ENCODE data around the gene HMGN1. TPM values are rescaled to one million over a fixed set of nuclear protein-coding genes. Genes with fewer than 3 reads are reported as not detected.

HMGN1 gene, protein sequence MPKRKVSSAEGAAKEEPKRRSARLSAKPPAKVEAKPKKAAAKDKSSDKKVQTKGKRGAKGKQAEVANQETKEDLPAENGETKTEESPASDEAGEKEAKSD
- total RNA-seq: 184 and 209 TPM in 2 replicates

DNA sequence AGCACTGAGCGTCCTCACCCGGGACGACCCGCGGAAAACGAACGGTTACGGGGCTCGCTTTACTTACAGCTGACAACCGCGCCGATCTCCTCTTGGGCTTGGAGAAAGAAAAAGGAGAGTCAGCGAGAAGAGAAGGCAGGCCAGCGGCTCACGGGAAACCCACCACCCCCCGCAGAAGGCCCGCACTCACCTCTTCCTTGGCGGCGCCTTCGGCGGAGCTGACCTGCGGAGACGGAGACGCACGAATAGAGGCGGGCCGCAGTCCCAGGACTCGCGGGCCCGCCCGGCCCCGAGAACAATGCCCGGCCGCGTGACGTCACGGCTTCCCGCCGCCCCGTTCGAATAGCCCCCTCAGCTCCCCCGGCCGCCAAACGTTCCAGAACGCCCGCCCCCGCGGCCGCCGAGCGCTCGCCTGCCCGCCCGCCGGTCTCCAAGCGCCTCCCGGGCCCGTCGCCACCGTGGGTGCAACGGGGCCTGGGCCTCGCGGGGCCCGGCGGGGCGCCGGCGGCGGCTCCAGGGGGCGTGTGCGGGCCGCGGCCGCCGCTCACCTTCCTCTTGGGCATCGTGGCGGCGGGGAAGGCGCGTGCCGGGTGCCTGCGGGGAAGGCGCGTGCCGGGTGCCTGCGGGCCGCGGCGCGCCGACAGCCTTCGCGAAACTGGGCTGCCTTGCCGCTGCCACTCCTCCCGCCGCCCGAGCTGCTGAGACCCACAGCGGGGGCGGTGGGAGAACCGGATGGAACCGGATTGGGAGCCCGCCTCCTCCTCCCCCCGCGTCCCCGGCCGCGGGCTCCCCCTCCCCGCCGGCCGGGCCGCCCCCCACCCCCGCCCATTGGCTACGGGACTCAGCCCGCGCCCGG, at the start of gene HMGN1:
Gene HMGN1, minus strand, starts transcription at position 734 of the 856 bp plus-strand sequence. Its CDS starts 171 bp downstream, at position 563.

DNA sequence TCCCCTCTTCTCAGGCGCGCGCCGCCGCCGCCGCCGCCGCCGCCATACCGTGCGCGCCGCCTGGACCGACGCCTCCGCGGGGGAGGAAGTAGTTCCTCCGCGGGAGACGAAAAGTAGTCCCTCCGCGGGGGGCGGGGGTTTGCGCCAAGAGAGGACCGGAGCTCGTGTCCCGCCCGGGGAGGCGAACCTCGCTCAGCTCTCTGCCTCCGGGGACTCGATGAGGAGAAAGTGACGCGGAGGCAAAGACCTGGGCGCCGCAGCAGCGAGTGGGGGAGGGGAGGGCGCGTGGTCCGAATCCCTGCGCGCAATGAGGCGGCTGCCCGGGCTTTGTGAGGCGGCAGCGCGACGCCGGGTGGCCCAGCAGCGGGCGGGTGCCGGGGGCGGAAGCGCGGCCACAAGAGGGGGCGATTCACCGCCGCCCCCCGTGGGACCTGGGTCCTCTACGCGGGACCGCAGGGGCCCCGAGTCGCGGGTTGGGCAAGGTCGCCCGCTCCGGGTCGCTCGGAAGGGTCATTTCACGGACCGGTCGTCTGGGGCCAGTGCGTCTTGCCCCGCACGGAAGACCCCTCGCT, 35.2 kb downstream of the HMGN1 start, which contains the start of gene BRWD1:
Gene BRWD1, minus strand, starts transcription at position 62 of the 572 bp plus-strand sequence. CDS start 141 bp downstream, outside the sequence.

Other genes with a start within 250 kb of the HMGN1 start
- gene PSMG1, start 165.6 kb downstream of the HMGN1 start, total RNA-seq: 30.0 and 46.8 TPM in 2 replicates
- 34.5 and 81.9 TPM in 2 replicates for gene BRWD1, start 35.5 kb downstream of the HMGN1 start, total RNA-seq
- 0.32 and 0.57 TPM in 2 replicates for gene LCA5L, start 96.7 kb upstream of the HMGN1 start, total RNA-seq
- gene SH3BGR, start 102.9 kb upstream of the HMGN1 start, total RNA-seq: 0.44 and 0.81 TPM in 2 replicates